Endodermal cell (in vitro differentiated cells): ENCODE results near the gene COCH. TPM values are rescaled to one million over a fixed set of nuclear protein-coding genes. Genes with fewer than 3 reads are reported as not detected.

Experiments
- DNase-seq: peaks from one replicate; pipeline ENCODE4 v3.0.0-alpha.2; 2017
- H3K27ac ChIP-seq: 2 replicates; pipeline ENCODE4 v1.5.1; 2013; ENCODE audit warnings: mild to moderate bottlenecking, low read depth, low read length, moderate library complexity
- H3K27me3 ChIP-seq: 2 replicates; pipeline ENCODE4 v1.6.1; 2013; ENCODE audit warnings: mild to moderate bottlenecking, low read length, moderate library complexity; ENCODE audit not compliant: insufficient read depth, control insufficient read depth, poor library complexity, severe bottlenecking
- H3K36me3 ChIP-seq: 2 replicates; pipeline ENCODE4 v1.7.0; 2013; ENCODE audit warnings: mild to moderate bottlenecking, low read length, moderate library complexity; ENCODE audit not compliant: control insufficient read depth, insufficient read depth
- H3K4me1 ChIP-seq: one replicate; pipeline ENCODE4 v1.7.0; 2013; ENCODE audit warnings: low read length; ENCODE audit not compliant: control insufficient read depth, insufficient read depth
- H3K4me3 ChIP-seq: 2 replicates; pipeline ENCODE4 v1.5.1; 2013; ENCODE audit warnings: mild to moderate bottlenecking, low read length, moderate library complexity
- H3K9ac ChIP-seq: 2 replicates; pipeline ENCODE4 v1.6.1; 2013; ENCODE audit warnings: mild to moderate bottlenecking, low read length, moderate library complexity; ENCODE audit not compliant: poor library complexity, severe bottlenecking; ENCODE audit errors: extremely low read depth
- H3K9me3 ChIP-seq: 2 replicates; pipeline ENCODE4 v1.6.1; 2013; ENCODE audit warnings: mild to moderate bottlenecking, low read length, moderate library complexity; ENCODE audit not compliant: control insufficient read depth
- H3K27ac Mint-ChIP-seq: 2 replicates; pipeline ENCODE4 v1.8.0; 2020; ENCODE audit warnings: mixed read lengths
- H3K27me3 Mint-ChIP-seq: 2 replicates; pipeline ENCODE4 v1.8.0; 2021; ENCODE audit warnings: mild to moderate bottlenecking, mixed read lengths; ENCODE audit not compliant: insufficient read depth
- H3K36me3 Mint-ChIP-seq: 2 replicates; pipeline ENCODE4 v1.8.0; 2020; ENCODE audit warnings: low read depth, mixed read lengths
- H3K4me1 Mint-ChIP-seq: 2 replicates; pipeline ENCODE4 v1.8.0; 2020; ENCODE audit warnings: mixed read lengths
- H3K4me3 Mint-ChIP-seq: 2 replicates; pipeline ENCODE4 v1.8.0; 2020; ENCODE audit warnings: mild to moderate bottlenecking, moderate library complexity, mixed read lengths
- H3K9me3 Mint-ChIP-seq: 2 replicates; pipeline ENCODE4 v1.8.0; 2020; ENCODE audit warnings: mild to moderate bottlenecking, mixed read lengths
- CTCF ChIP-seq: fragments of 200-600 bp; sonication (generic); conservative IDR thresholded peaks from 2 replicates; pipeline ENCODE4 v1.5.0; 2021; ENCODE audit warnings: antibody characterized with exemption, mild to moderate bottlenecking
- WGBS, 2 experiments: methylation state at CpG; one replicate each; pipeline versions ENCODE4 v1.1.5 to v1.1.7; 2013; ENCODE audit warnings: missing lambda C conversion rate in 2 of 2, mixed read lengths in 1 of 2; ENCODE audit not compliant: insufficient coverage in 1 of 2, insufficient read length in 1 of 2; 5-methylcytosine and 5-hydroxymethylcytosine counted together
- total RNA-seq, 2 donors: library from RNA; stranded (reverse); fragmentation: NEBNext Ultra II Directional in 1 of 2; extraction: Animal tissue kit (Norgen Biotek cat#: 25700) in 1 of 2; gene quantifications; 2 replicates in 1 of 2; 3 replicates in 1 of 2; pipeline ENCODE4 v1.2.1, GENCODE V29; 2021

The COCH gene
- total RNA-seq, 2 donors from 2014 or later: 59.1 to 76.2 TPM

DNA sequence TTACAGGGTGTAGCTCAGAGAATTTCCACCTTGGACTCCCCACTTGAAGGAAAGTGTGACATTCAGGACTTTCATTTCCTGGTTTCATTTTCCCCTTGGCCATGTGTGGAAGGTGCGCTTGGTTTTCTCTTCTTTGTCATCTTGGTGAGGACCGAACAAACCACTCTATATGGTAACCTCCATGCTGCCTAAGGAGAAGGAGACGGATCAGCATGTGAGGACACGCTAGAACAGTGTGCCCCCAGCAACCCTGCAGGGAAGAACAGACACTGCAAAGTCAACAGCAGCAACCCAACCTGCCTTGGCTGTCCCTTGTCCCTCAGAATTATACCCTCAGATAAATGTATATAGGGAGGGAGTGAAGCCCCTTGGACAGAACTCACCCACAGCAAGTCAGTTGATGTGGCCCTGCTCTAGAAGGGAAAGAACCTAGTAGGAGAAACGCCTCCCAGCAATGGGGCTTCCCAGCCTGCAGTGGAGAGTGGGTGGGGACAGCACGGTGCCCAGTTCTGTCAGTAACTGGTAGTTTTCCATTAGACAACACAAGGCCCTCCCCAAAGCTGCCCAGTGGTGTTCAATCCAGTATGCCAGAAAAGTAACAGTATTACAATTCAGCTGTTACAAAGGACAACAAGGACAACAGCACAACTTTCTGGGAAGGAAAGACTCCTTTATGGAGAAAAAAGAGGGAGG is 18.9 kb upstream of the COCH start:
- no peaks in the 10 kb centered on the region for H3K36me3 Mint-ChIP-seq

DNA sequence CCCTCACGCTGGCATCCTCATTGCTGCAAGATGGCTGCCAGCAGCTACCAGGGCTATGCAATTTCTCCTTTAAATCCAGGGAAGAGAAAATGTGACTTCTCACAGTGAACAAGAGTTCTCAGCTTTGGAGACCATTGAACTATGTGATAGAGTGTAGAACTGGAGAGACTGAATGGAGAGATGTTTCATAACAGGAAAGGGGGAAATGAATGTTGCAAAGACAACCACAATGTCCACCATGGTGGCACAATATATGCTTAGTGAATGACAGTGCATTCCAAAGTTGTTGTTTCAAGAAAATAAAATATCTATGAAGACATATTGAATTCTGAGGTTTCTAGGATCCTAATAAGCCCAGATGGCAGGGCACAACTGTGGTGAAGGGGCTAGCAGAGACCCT is 13.2 kb upstream of the COCH start:
- no peaks in the 10 kb centered on the region for H3K27me3 Mint-ChIP-seq
- H3K4me3 Mint-ChIP-seq: no peak overlapping the region
- no peaks in the 10 kb centered on the region for H3K27me3 ChIP-seq
- H3K36me3 Mint-ChIP-seq: no peaks in the 10 kb centered on the region
- H3K4me3 ChIP-seq: no peak overlapping the region
- 78 to 88% methylated on average over 1 of the region's 1 CpG for WGBS, 2 experiments
- no peaks in the 10 kb centered on the region for H3K4me1 ChIP-seq
- no peak overlapping the region for H3K27ac Mint-ChIP-seq
- H3K27ac ChIP-seq: no peak overlapping the region
- H3K36me3 ChIP-seq: no peaks in the 10 kb centered on the region
- peaks cover 2% of the 10 kb centered on the region for H3K4me1 Mint-ChIP-seq
- H3K9me3 Mint-ChIP-seq: no peaks in the 10 kb centered on the region
- no peak for DNase-seq
- TF ChIP-seq CTCF: no peak
- H3K9me3 ChIP-seq: no peaks in the 10 kb centered on the region
- H3K9ac ChIP-seq: no peak overlapping the region

More for the DNA sequence above, 18.9 kb upstream of the COCH start:
- Histone ChIP-seq H3K9me3 (no peaks in the 10 kb centered on the region), H3K4me1 (no peaks in the 10 kb centered on the region), H3K4me3 (no peak overlapping the region), H3K27me3 (no peaks in the 10 kb centered on the region), H3K27ac (no peak overlapping the region), H3K9ac (no peak overlapping the region), H3K36me3 (no peaks in the 10 kb centered on the region)
- Mint-ChIP-seq H3K4me3 (no peak overlapping the region), H3K27ac (no peak overlapping the region), H3K27me3 (no peaks in the 10 kb centered on the region), H3K4me1 (peaks cover 2% of the 10 kb centered on the region), H3K9me3 (no peaks in the 10 kb centered on the region)
- WGBS, 2 experiments: 84 to 92% methylated on average over 2 to 6 of the region's 6 CpGs
- TF ChIP-seq CTCF: no peak
- no peak for DNase-seq

GRCh38 chr14:30864934-30865333 is 9.4 kb upstream of the COCH start:
- no peak overlapping the region for H3K27ac Mint-ChIP-seq
- no peaks in the 10 kb centered on the region for H3K4me1 ChIP-seq
- no peak overlapping the region for H3K4me3 ChIP-seq

More at GRCh38 chr14:30864934-30865333, 9.4 kb upstream of the COCH start:
- whole genome bisulfite sequencing, 2 experiments: 99% methylated on average over 4 of the region's 5 CpGs; no CpG with 5 or more reads in 1 of the 2 experiments
- Mint-ChIP-seq H3K27me3 (no peaks in the 10 kb centered on the region), H3K4me1 (no peaks in the 10 kb centered on the region), H3K36me3 (no peaks in the 10 kb centered on the region), H3K9me3 (no peaks in the 10 kb centered on the region), H3K4me3 (no peak overlapping the region)
- H3K9me3 ChIP-seq: no peaks in the 10 kb centered on the region
- DNase-seq: no peak
- TF ChIP-seq CTCF: no peak
- H3K27ac ChIP-seq: no peak overlapping the region
- no peak overlapping the region for H3K9ac ChIP-seq
- no peaks in the 10 kb centered on the region for H3K36me3 ChIP-seq
- H3K27me3 ChIP-seq: no peaks in the 10 kb centered on the region
